Muscle layer of duodenum (tissue), 2 donors: ENCODE results near the gene PLEKHG4B.

Experiments
- H3K27ac ChIP-seq: one replicate; pipeline ENCODE4 v1.7.0; 2013; ENCODE audit warnings: mild to moderate bottlenecking, low read length
- H3K27me3 ChIP-seq: one replicate; pipeline ENCODE4 v1.7.0; 2013; ENCODE audit warnings: low read depth, mild to moderate bottlenecking, control low read depth, low read length
- H3K36me3 ChIP-seq, 2 donors: one replicate each; pipeline ENCODE4 v1.7.0; 2013; ENCODE audit warnings: low read length in 2 of 2, control low read depth in 1 of 2, mild to moderate bottlenecking in 1 of 2; ENCODE audit not compliant: insufficient read depth in 2 of 2, control insufficient read depth in 1 of 2
- H3K4me1 ChIP-seq, 2 donors: one replicate each; pipeline ENCODE4 v1.7.0; 2013; ENCODE audit warnings: low read length in 2 of 2, mild to moderate bottlenecking in 2 of 2, control low read depth in 1 of 2, moderate library complexity in 1 of 2; ENCODE audit not compliant: insufficient read depth in 2 of 2, control insufficient read depth in 1 of 2
- H3K4me3 ChIP-seq, 2 donors: one replicate each; pipeline ENCODE4 v1.7.0; 2013; ENCODE audit warnings: low read length in 2 of 2, low read depth in 1 of 2, mild to moderate bottlenecking in 1 of 2
- H3K9me3 ChIP-seq, 2 donors: one replicate each; pipeline ENCODE4 v1.7.0; 2013; ENCODE audit warnings: low read length in 2 of 2, control low read depth in 1 of 2, mild to moderate bottlenecking in 1 of 2; ENCODE audit not compliant: control insufficient read depth in 1 of 2
- donor health status: healthy.

Gene PLEKHG4B

GRCh38 chr5:169071-169727, 77.2 kb downstream of the PLEKHG4B start:
- Histone ChIP-seq H3K4me3 (no peak overlapping the region), H3K36me3 (no peaks in the 10 kb centered on the region), H3K9me3 (no peaks in the 10 kb centered on the region), H3K27me3 (no peaks in the 10 kb centered on the region), H3K4me1 (peaks cover 0 to 4% of the 10 kb centered on the region in 2 donors), H3K27ac (no peak overlapping the region)

GRCh38 chr5:169728-170094, 77.7 kb downstream of the PLEKHG4B start:
- Histone ChIP-seq H3K4me3 (no peak overlapping the region), H3K9me3 (no peaks in the 10 kb centered on the region), H3K36me3 (no peaks in the 10 kb centered on the region), H3K27me3 (no peaks in the 10 kb centered on the region), H3K4me1 (peaks cover 0 to 4% of the 10 kb centered on the region in 2 donors), H3K27ac (no peak overlapping the region)

GRCh38 chr5:170971-171800, 79.2 kb downstream of the PLEKHG4B start:
- Histone ChIP-seq H3K4me1 (peaks cover 0 to 4% of the 10 kb centered on the region in 2 donors), H3K27me3 (no peaks in the 10 kb centered on the region), H3K36me3 (no peaks in the 10 kb centered on the region), H3K27ac (no peak overlapping the region), H3K9me3 (no peaks in the 10 kb centered on the region), H3K4me3 (no peak overlapping the region)

- Histone ChIP-seq H3K36me3 (no peaks in the 10 kb centered on the region), H3K4me1 (peaks cover 0 to 4% of the 10 kb centered on the region in 2 donors), H3K27me3 (no peaks in the 10 kb centered on the region), H3K4me3 (no peak overlapping the region), H3K9me3 (no peaks in the 10 kb centered on the region), H3K27ac (no peak overlapping the region)
Measured at GRCh38 chr5:171801-172331, 79.9 kb downstream of the PLEKHG4B start.

- Histone ChIP-seq H3K36me3 (no peaks in the 10 kb centered on the region), H3K27me3 (no peaks in the 10 kb centered on the region), H3K4me1 (peaks cover 0 to 4% of the 10 kb centered on the region in 2 donors), H3K9me3 (no peaks in the 10 kb centered on the region), H3K4me3 (no peak overlapping the region), H3K27ac (no peak overlapping the region)
Measured at GRCh38 chr5:172421-172820, 80.5 kb downstream of the PLEKHG4B start.

GRCh38 chr5:172841-173251, 80.9 kb downstream of the PLEKHG4B start:
- no peaks in the 10 kb centered on the region for H3K36me3 ChIP-seq
- H3K27ac ChIP-seq = no peak overlapping the region
- H3K9me3 ChIP-seq = no peaks in the 10 kb centered on the region
- H3K4me3 ChIP-seq = no peak overlapping the region
- no peaks in the 10 kb centered on the region for H3K27me3 ChIP-seq
- H3K4me1 ChIP-seq = peaks cover 0 to 4% of the 10 kb centered on the region in 2 donors

- no peaks in the 10 kb centered on the region for H3K27me3 ChIP-seq
- H3K27ac ChIP-seq = no peak overlapping the region
- H3K36me3 ChIP-seq = no peaks in the 10 kb centered on the region
- H3K4me1 ChIP-seq = no peaks in the 10 kb centered on the region
- no peak overlapping the region for H3K4me3 ChIP-seq
- no peaks in the 10 kb centered on the region for H3K9me3 ChIP-seq
Measured at GRCh38 chr5:173392-174290, 81.7 kb downstream of the PLEKHG4B start.

GRCh38 chr5:174291-174600, 82.3 kb downstream of the PLEKHG4B start:
- H3K36me3 ChIP-seq = no peaks in the 10 kb centered on the region
- H3K27ac ChIP-seq = no peak overlapping the region
- no peak overlapping the region for H3K4me3 ChIP-seq
- H3K9me3 ChIP-seq = no peaks in the 10 kb centered on the region
- no peaks in the 10 kb centered on the region for H3K4me1 ChIP-seq
- H3K27me3 ChIP-seq = no peaks in the 10 kb centered on the region

- Histone ChIP-seq H3K36me3 (no peaks in the 10 kb centered on the region), H3K4me3 (no peak overlapping the region), H3K4me1 (no peaks in the 10 kb centered on the region), H3K27ac (no peak overlapping the region), H3K9me3 (no peaks in the 10 kb centered on the region), H3K27me3 (no peaks in the 10 kb centered on the region)
Measured at GRCh38 chr5:174876-175465, 83.0 kb downstream of the PLEKHG4B start.

GRCh38 chr5:176296-176823, 84.4 kb downstream of the PLEKHG4B start:
- H3K27me3 ChIP-seq = no peaks in the 10 kb centered on the region
- no peaks in the 10 kb centered on the region for H3K4me1 ChIP-seq
- no peaks in the 10 kb centered on the region for H3K36me3 ChIP-seq
- H3K27ac ChIP-seq = no peak overlapping the region
- H3K4me3 ChIP-seq = no peak overlapping the region
- no peaks in the 10 kb centered on the region for H3K9me3 ChIP-seq
